Esophagus squamous epithelium (tissue), 5 donors: ENCODE measurements around the gene MAP3K5. TPM values are rescaled to one million over a fixed set of nuclear protein-coding genes. Genes with fewer than 3 reads are reported as not detected.

Source experiments
- DNase-seq: peaks from one replicate; lab custom pipeline; 2025; lab: John Stamatoyannopoulos, UW
- H3K27ac ChIP-seq, 4 donors: fragments of 200-600 bp; sonication (generic); one replicate each; pipeline ENCODE4 v1.5.1; 2016 to 2019; ENCODE audit warnings: mild to moderate bottlenecking in 1 of 4
- H3K27me3 ChIP-seq, 4 donors: fragments of 200-600 bp; sonication (generic); 1 replicate in 3 of 4; 2 replicates in 1 of 4; pipeline versions ENCODE4 v1.5.1 to v1.6.0; 2017 to 2021; ENCODE audit warnings: antibody characterized with exemption in 1 of 4
- H3K36me3 ChIP-seq, 3 donors: fragments of 200-600 bp; sonication (generic); one replicate each; pipeline ENCODE4 v1.5.1; 2016 to 2019
- H3K4me1 ChIP-seq, 3 donors: fragments of 200-600 bp; sonication (generic); one replicate each; pipeline ENCODE4 v1.5.1; 2017 to 2019
- H3K4me3 ChIP-seq, 4 donors: fragments of 200-600 bp; sonication (generic); 1 replicate in 3 of 4; 2 replicates in 1 of 4; pipeline ENCODE4 v1.5.1; 2016 to 2019; ENCODE audit warnings: mild to moderate bottlenecking in 2 of 4, moderate library complexity in 1 of 4
- H3K9me3 ChIP-seq, 3 donors: fragments of 200-600 bp; sonication (generic); one replicate each; pipeline ENCODE4 v1.5.1; 2016 to 2019
- CTCF ChIP-seq, 6 experiments: fragments of 450-650 bp in 4 of 6; fragments of 200-600 bp in 2 of 6; sonication (generic) in 2 of 6; IDR thresholded peaks; one replicate each; pipeline ENCODE4 v1.5.1; 2016 to 2019; ENCODE audit warnings: antibody characterized with exemption in 6 of 6, mild to moderate bottlenecking in 4 of 6, moderate library complexity in 4 of 6
- POLR2A ChIP-seq, 4 donors: fragments of 450-650 bp; IDR thresholded peaks; one replicate each; pipeline ENCODE4 v1.6.1; 2017; ENCODE audit warnings: antibody characterized with exemption in 4 of 4, mild to moderate bottlenecking in 4 of 4, moderate library complexity in 3 of 4
- WGBS, 2 donors: methylation state at CpG; one replicate each; pipeline ENCODE4 v1.1.5; 2018; 5-methylcytosine and 5-hydroxymethylcytosine counted together
- intact Hi-C: fragments of 100-400 bp; cut with DNase I; formaldehyde crosslinking; loops from one replicate; pipeline ENCODE4 v1.15.0; 2022
- total RNA-seq, 4 donors: library from RNA; depleted of rRNA; stranded (reverse); fragments of >200 nt; gene quantifications; one replicate each; pipeline ENCODE4 v1.1.0, GENCODE V29; 2016
- donor health status: DM: yes; HTN: yes; CAD: no.

The MAP3K5 gene
- total RNA-seq, 4 donors from 2014 or later, result 9.2 to 22.9 (median 20.9) TPM

DNA sequence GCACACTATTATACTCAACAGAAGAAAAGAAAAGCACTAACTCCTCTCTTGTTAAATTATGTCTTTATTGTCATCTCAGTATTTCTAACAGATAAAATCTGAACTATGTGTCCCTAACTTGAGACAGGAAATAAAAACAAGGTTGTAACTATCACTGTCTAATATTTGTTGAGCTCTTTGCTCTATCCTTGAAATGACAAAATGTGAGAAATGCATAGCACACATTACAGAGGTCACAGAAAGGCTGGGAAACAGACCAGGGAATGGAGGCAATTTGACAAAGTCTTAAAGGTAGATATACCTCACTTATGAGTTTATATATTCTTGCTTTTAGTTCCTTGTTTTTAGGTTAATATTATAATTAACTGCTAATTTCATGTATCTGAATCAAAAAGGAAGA lies 139.6 kb downstream of the MAP3K5 start:
- H3K4me3 ChIP-seq, result no peak overlapping the region
- TF ChIP-seq CTCF (IDR thresholded peaks at IDR 0.05) (no peak), POLR2A (IDR thresholded peaks at IDR 0.05) (no peak)

GRCh38 chr6:136651982-136652381 lies 140.3 kb downstream of the MAP3K5 start:
- DNase-seq, result no peak
- Histone ChIP-seq H3K4me1 (peaks cover 3 to 13% (median 9%) of the 10 kb centered on the region in 3 donors), H3K27me3 (no peaks in the 10 kb centered on the region), H3K4me3 (no peak overlapping the region), H3K27ac (no peak overlapping the region), H3K9me3 (no peaks in the 10 kb centered on the region), H3K36me3 (peaks cover 0 to 43% (median 8%) of the 10 kb centered on the region in 3 donors)
- intact Hi-C loops, result no loop called here
- 79 to 82% methylated on average over 2 of the region's 2 CpGs for WGBS, 2 donors
- no peak for TF ChIP-seq POLR2A (IDR thresholded peaks at IDR 0.05)
- no peak for TF ChIP-seq CTCF (IDR thresholded peaks at IDR 0.05)

More for the DNA sequence above, 139.6 kb downstream of the MAP3K5 start:
- Histone ChIP-seq H3K27me3 (no peaks in the 10 kb centered on the region), H3K4me1 (peaks cover 0 to 6% (median 3%) of the 10 kb centered on the region in 3 donors), H3K9me3 (no peaks in the 10 kb centered on the region), H3K27ac (no peak overlapping the region), H3K36me3 (peaks cover 0 to 50% (median 8%) of the 10 kb centered on the region in 3 donors)
- intact Hi-C loops, result no loop called here
- DNase-seq, result no peak

DNA sequence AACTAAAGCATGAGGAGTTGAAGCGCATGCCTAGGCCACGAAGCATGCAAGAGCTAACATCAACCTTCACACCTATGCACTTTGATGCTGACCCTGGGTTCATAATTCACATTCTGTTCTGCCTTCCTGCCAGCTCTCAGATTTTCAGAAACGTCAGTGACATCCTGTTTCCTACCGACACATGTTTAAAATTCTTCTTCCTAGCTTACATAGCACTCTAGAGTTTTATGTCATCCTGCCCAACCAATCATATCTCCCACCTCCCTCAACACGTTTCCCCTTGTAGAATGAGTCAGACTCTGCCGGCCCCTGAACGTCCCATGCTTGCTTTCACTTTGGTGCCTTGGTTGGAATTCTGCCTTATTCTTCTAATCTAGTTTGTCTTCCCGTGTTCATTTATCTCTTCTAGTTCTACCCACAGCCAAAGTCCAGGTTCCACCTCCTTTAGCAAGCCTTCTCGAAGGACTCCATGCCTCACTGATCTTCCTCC lies 144.9 kb downstream of the MAP3K5 start:
- H3K36me3 ChIP-seq, result peaks cover 0 to 18% (median 2%) of the 10 kb centered on the region in 3 donors
- no peaks in the 10 kb centered on the region for H3K27me3 ChIP-seq
- no peaks in the 10 kb centered on the region for H3K9me3 ChIP-seq
- peaks cover 4 to 40% (median 22%) of the 10 kb centered on the region in 3 donors for H3K4me1 ChIP-seq
- peak overlapping the region; percentile 17 to 68 (median 48) for H3K27ac ChIP-seq
- TF ChIP-seq POLR2A (IDR thresholded peaks at IDR 0.05), result no peak
- TF ChIP-seq CTCF (IDR thresholded peaks at IDR 0.05), result no peak
- peak overlapping the region in 1 of 4 donors; percentile 22 for H3K4me3 ChIP-seq
- DNase-seq, result no peak
- intact Hi-C loops, result loop anchor here (10.0 kb wide), 1 partner anchor 63 kb away; no protein-coding TSS in a partner anchor
- 28 to 33% methylated on average over 9 of the region's 9 CpGs for WGBS, 2 donors

DNA sequence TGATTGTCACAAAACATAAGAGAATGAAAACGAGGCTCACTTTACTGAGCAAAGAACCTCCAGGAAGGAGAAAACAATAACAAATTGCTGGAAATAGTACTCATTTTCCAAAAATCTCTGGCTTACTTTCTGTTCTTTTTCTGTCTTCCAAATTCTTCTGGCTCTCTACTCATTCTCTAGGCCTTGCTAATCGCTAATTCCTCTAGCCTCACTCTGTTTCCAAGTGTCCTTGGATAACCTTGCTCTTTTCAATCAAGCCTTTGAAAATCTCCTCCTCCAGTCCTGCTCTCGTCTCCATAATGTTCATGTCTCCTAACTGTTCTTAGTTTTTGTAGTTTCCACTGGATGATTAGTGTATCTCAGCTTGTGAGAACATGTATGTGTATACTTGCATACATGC lies 145.9 kb downstream of the MAP3K5 start:
- intact Hi-C loops, result loop anchor here (10.0 kb wide), 1 partner anchor 62 kb away; no protein-coding TSS in a partner anchor
- Histone ChIP-seq H3K27ac (peak overlapping the region in 3 of 4 donors; percentile 42 to 68 (median 54)), H3K9me3 (no peaks in the 10 kb centered on the region), H3K4me3 (no peak overlapping the region), H3K27me3 (no peaks in the 10 kb centered on the region), H3K36me3 (peaks cover 0 to 14% (median 2%) of the 10 kb centered on the region in 3 donors), H3K4me1 (peaks cover 4 to 40% (median 22%) of the 10 kb centered on the region in 3 donors)
- no peak for TF ChIP-seq POLR2A (IDR thresholded peaks at IDR 0.05)
- no peak for DNase-seq
- WGBS, 2 donors, result 32 to 37% methylated on average over 3 of the region's 3 CpGs

DNA sequence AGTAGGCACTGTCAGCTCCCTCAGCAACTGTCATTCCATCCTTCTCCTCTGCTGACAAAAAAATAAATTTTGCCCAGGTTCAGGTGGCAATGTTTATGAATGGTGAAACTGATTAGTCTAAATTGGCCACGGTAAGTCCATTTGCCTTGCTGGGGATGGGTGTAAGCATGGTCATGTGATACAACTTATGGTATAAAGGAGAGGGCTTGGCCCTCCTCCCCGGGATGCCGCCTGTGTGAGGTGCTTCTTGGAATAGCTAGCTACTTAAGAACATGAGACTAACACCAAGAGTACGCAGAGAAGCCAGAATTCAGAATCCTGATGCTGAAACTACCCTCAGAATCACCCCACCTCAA lies 147.7 kb downstream of the MAP3K5 start:
- no peak for DNase-seq
- peaks cover 4 to 40% (median 22%) of the 10 kb centered on the region in 3 donors for H3K4me1 ChIP-seq
- 83 to 88% methylated on average over 4 of the region's 4 CpGs for WGBS, 2 donors
- TF ChIP-seq CTCF (IDR thresholded peaks at IDR 0.05) (no peak), POLR2A (IDR thresholded peaks at IDR 0.05) (no peak)
- H3K36me3 ChIP-seq, result peaks cover 0 to 6% (median 0%) of the 10 kb centered on the region in 3 donors
- intact Hi-C loops, result loop anchor here (2.0 to 10.0 kb wide), 2 partner anchors 60 to 146 kb away; no protein-coding TSS in a partner anchor
- no peak overlapping the region for H3K4me3 ChIP-seq
- H3K27me3 ChIP-seq, result no peaks in the 10 kb centered on the region
- peak overlapping the region in 3 of 4 donors; percentile 53 to 69 (median 57) for H3K27ac ChIP-seq
- H3K9me3 ChIP-seq, result no peaks in the 10 kb centered on the region
